WTC11 (cell line): ENCODE results near the gene IER2. TPM values are rescaled to one million over a fixed set of nuclear protein-coding genes. Genes with fewer than 3 reads are reported as not detected.

ENCODE experiments used
- ATAC-seq: fragments of 200-7000 bp; cut with Tn5 transposase; 2 replicates; pipeline ENCODE4 v1.10.0; 2021; ENCODE audit warnings: mild to moderate bottlenecking, moderate library complexity
- CTCF ChIA-PET: fragments of 300-600 bp; sonication (Branson Sonifier 250); formaldehyde crosslinking; loops from one replicate; lab custom pipeline; 2021; ENCODE audit warnings: antibody characterized with exemption; lab: Charles Lee
- POLR2A ChIA-PET: fragments of 350-600 bp; sonication (Branson Sonifier 250); formaldehyde crosslinking; loops from one replicate; lab custom pipeline; 2021; ENCODE audit warnings: antibody characterized with exemption; lab: Charles Lee
- DNase-seq: peaks from one replicate; pipeline ENCODE4 v3.0.0; 2021; ENCODE audit warnings: low spot score
- H3K27ac Mint-ChIP-seq: 2 replicates; pipeline ENCODE4 v1.8.0; 2021; ENCODE audit warnings: mixed read lengths
- H3K27me3 Mint-ChIP-seq: 2 replicates; pipeline ENCODE4 v1.8.0; 2021; ENCODE audit warnings: low read depth, mild to moderate bottlenecking, moderate library complexity, mixed read lengths
- H3K36me3 Mint-ChIP-seq: 2 replicates; pipeline ENCODE4 v1.8.0; 2021; ENCODE audit warnings: mixed read lengths
- H3K4me1 Mint-ChIP-seq: 2 replicates; pipeline ENCODE4 v1.8.0; 2022; ENCODE audit warnings: mixed read lengths
- H3K4me3 Mint-ChIP-seq: 2 replicates; pipeline ENCODE4 v1.8.0; 2021; ENCODE audit warnings: mild to moderate bottlenecking, moderate library complexity, mixed read lengths
- H3K9me3 Mint-ChIP-seq: 2 replicates; pipeline ENCODE4 v1.8.0; 2021; ENCODE audit warnings: mixed read lengths
- AR ChIP-seq: fragments of 250-450 bp; sonication (Bioruptor Pico); IDR thresholded peaks from 2 replicates; pipeline ENCODE4 v1.9.0; 2021; ENCODE audit warnings: mild to moderate bottlenecking
- ATF1 ChIP-seq: sonication (generic); formaldehyde crosslinking; IDR thresholded peaks from 2 replicates; pipeline ENCODE4 v1.8.1; 2023; ENCODE audit warnings: mild to moderate bottlenecking, moderate library complexity, missing genetic modification reagents
- ATF3 ChIP-seq: sonication (generic); formaldehyde crosslinking; conservative IDR thresholded peaks from 2 replicates; pipeline ENCODE4 v1.8.1; 2022; ENCODE audit warnings: mild to moderate bottlenecking, missing genetic modification reagents
- CTCF ChIP-seq: fragments of 200-600 bp; IDR thresholded peaks from 2 replicates; pipeline ENCODE4 v1.8.0; 2022; ENCODE audit warnings: antibody characterized with exemption
- E2F1 ChIP-seq: sonication (generic); formaldehyde crosslinking; IDR thresholded peaks from 2 replicates; pipeline ENCODE4 v1.8.0; 2022; ENCODE audit warnings: mild to moderate bottlenecking, missing genetic modification reagents
- GABPB1 ChIP-seq: sonication (generic); formaldehyde crosslinking; IDR thresholded peaks from 2 replicates; pipeline ENCODE4 v1.8.1; 2023; ENCODE audit warnings: mild to moderate bottlenecking, missing genetic modification reagents
- GRHL2 ChIP-seq: fragments of 250-450 bp; sonication (Bioruptor Pico); IDR thresholded peaks from 2 replicates; pipeline ENCODE4 v1.8.0; 2022; ENCODE audit warnings: mild to moderate bottlenecking, moderate library complexity; ENCODE audit not compliant: insufficient replicate concordance, severe bottlenecking
- MLX ChIP-seq: sonication (generic); formaldehyde crosslinking; IDR thresholded peaks from 2 replicates; pipeline ENCODE4 v1.8.1; 2023; ENCODE audit warnings: mild to moderate bottlenecking, missing genetic modification reagents, moderate library complexity
- MYBL2 ChIP-seq: sonication (generic); formaldehyde crosslinking; IDR thresholded peaks from 2 replicates; pipeline ENCODE4 v1.8.1; 2023; ENCODE audit warnings: mild to moderate bottlenecking, moderate library complexity, missing genetic modification reagents
- NFATC4 ChIP-seq: fragments of 250-450 bp; sonication (Bioruptor Pico); IDR thresholded peaks from 2 replicates; pipeline ENCODE4 v1.9.0; 2021; ENCODE audit warnings: mild to moderate bottlenecking
- NFE2L1 ChIP-seq: sonication (generic); formaldehyde crosslinking; IDR thresholded peaks from 2 replicates; pipeline ENCODE4 v1.8.1; 2023; ENCODE audit warnings: missing genetic modification reagents
- NR1H2 ChIP-seq: sonication (generic); formaldehyde crosslinking; IDR thresholded peaks from 2 replicates; pipeline ENCODE4 v1.9.0; 2021; ENCODE audit warnings: mild to moderate bottlenecking, moderate library complexity, missing genetic modification reagents
- OVOL2 ChIP-seq: fragments of 250-450 bp; sonication (Bioruptor Pico); IDR thresholded peaks from 2 replicates; pipeline ENCODE4 v1.9.0; 2021; ENCODE audit warnings: mild to moderate bottlenecking, borderline replicate concordance
- PRRX2 ChIP-seq: fragments of 250-450 bp; sonication (Bioruptor Pico); IDR thresholded peaks from 2 replicates; pipeline ENCODE4 v1.8.0; 2021; ENCODE audit warnings: mild to moderate bottlenecking
- RELA ChIP-seq: sonication (generic); formaldehyde crosslinking; IDR thresholded peaks from 2 replicates; pipeline ENCODE4 v1.8.1; 2022; ENCODE audit warnings: missing genetic modification reagents, mild to moderate bottlenecking, borderline replicate concordance
- SMAD4 ChIP-seq: sonication (generic); formaldehyde crosslinking; IDR thresholded peaks from 2 replicates; pipeline ENCODE4 v1.8.0; 2022; ENCODE audit warnings: mild to moderate bottlenecking, missing genetic modification reagents
- SOX15 ChIP-seq: fragments of 250-450 bp; sonication (Bioruptor Pico); IDR thresholded peaks from 2 replicates; pipeline ENCODE4 v1.9.0; 2021; ENCODE audit warnings: mild to moderate bottlenecking
- TEAD4 ChIP-seq: sonication (generic); formaldehyde crosslinking; IDR thresholded peaks from 2 replicates; pipeline ENCODE4 v1.8.0; 2022; ENCODE audit warnings: mild to moderate bottlenecking, missing genetic modification reagents
- ZMAT4 ChIP-seq: fragments of 250-450 bp; sonication (Bioruptor Pico); IDR thresholded peaks from 2 replicates; pipeline ENCODE4 v1.9.0; 2021; ENCODE audit warnings: mild to moderate bottlenecking
- ZNF121 ChIP-seq: sonication (generic); formaldehyde crosslinking; IDR thresholded peaks from 2 replicates; pipeline ENCODE4 v1.8.0; 2023; ENCODE audit warnings: missing genetic modification reagents
- ZNF532 ChIP-seq: fragments of 250-450 bp; sonication (Bioruptor Pico); IDR thresholded peaks from 2 replicates; pipeline ENCODE4 v1.9.0; 2021; ENCODE audit warnings: mild to moderate bottlenecking, borderline replicate concordance
- total RNA-seq: library from RNA; stranded (reverse); gene quantifications from 3 replicates; pipeline ENCODE4 v1.2.3, GENCODE V29; 2021

IER2 gene
- total RNA-seq, 1 experiment from 2014 or later, result 138 TPM

GRCh38 chr19:13150187-13150930 lies at the start of gene IER2, which contains the start of gene STX10 (continued):
- TF ChIP-seq CTCF, result no peak
- no peak for TF ChIP-seq ATF1 (CRISPR knock-in tag)
- TF ChIP-seq ZMAT4 (CRISPR knock-in tag), result no peak
- TF ChIP-seq NFATC4 (CRISPR knock-in tag), result no peak
- no peak for TF ChIP-seq MLX (CRISPR knock-in tag)
- no peak for TF ChIP-seq ZNF532
- TF ChIP-seq OVOL2 (CRISPR knock-in tag), result no peak
- TF ChIP-seq SOX15 (CRISPR knock-in tag), result no peak
- no peak for TF ChIP-seq ZNF121 (CRISPR knock-in tag)
- TF ChIP-seq E2F1, result no peak
- TF ChIP-seq GRHL2, result no peak
- 0 out of 2 replicates have a peak, but pooled peaks have one; percentile 40 for TF ChIP-seq NFE2L1

GRCh38 chr19:13100841-13101589 lies 49.2 kb upstream of the IER2 start:
- Mint-ChIP-seq H3K27ac (no peak overlapping the region), H3K4me1 (peaks cover 17% of the 10 kb centered on the region), H3K4me3 (peak overlapping the region; percentile 18; the same call in 1 of the 2 replicates), H3K27me3 (peaks cover 64% of the 10 kb centered on the region), H3K36me3 (no peaks in the 10 kb centered on the region), H3K9me3 (no peaks in the 10 kb centered on the region)
- DNase-seq, result peak; percentile 60
- peak; percentile 4; the same call in 1 of the 2 replicates for ATAC-seq
- CTCF ChIA-PET, result interaction anchor here (0.5 to 3.9 kb wide), 47 partner anchors 9 to 1472 kb away, joined by 3 to 36 read pairs (median 4); partner anchors contain the start of genes DAND5, GCDH, IER2 and NACC1
- POLR2A ChIA-PET, result interaction anchor here (1.0 kb wide), 1 partner anchor 51 kb away, joined by 4 read pairs; no protein-coding TSS in a partner anchor
- TF ChIP-seq RELA (no peak), PRRX2 (no peak), ZNF121 (CRISPR knock-in tag) (no peak), ATF3 (CRISPR knock-in tag) (no peak), TEAD4 (CRISPR knock-in tag) (no peak), ATF1 (CRISPR knock-in tag) (no peak), SMAD4 (CRISPR knock-in tag) (no peak), NR1H2 (CRISPR knock-in tag) (no peak), CTCF (no peak), MYBL2 (CRISPR knock-in tag) (no peak), GABPB1 (CRISPR knock-in tag) (no peak), AR (CRISPR knock-in tag) (no peak)
